ENCODE data around the gene CDK4.
"Not testable (repeated sequence)": the region's sequence is repeated elsewhere in the genome, so short reads cannot be mapped to it uniquely, and the experiment has no call there.

Gene CDK4

DNA sequence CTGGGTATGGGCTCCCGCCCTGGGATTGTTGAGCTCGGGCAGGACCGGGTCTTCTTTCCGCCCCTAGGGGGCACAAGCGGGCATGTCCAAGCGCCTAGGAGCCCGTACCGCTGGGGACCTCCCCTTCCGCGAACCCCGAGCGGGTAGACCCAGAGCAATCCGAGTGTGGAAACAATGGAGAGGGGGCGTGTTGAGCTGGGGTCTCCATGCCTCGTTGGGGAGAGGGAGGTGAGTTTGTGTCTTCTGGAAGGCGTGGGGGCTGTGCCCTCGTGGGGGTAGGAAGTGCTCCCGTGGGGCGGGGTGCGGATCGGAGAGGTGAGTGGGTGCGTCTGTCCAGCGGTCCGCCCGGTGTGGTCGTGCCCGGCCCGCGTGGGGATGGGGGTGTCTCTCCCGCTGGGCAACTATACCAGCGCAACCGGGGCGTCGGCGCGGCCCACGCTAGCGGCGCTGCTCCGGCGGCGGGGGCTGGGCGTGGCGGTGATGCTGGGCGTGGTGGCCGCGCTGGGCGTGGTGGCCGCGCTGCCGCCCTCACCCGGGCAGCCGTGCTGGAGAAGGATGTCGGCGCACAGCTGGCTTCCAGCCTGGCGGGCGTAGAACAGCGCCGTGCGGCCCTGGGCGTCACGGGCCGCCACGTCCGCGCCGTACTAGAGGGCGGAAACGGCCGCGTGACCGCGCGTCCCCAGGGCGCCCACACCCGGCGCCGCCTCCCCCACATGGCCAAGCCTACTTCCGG lies 25.8 kb downstream of the CDK4 start:
- Histone ChIP-seq H3K27me3 (ENCODE audit: insufficient read depth, low read length) (no peaks in the 10 kb centered on the region), H2AFZ (ENCODE audit: low read depth, low read length) (no peak overlapping the region), H3K4me3 (ENCODE audit: low read length) (no peak overlapping the region), H3K36me3 (ENCODE audit: insufficient read depth, low read length) (peaks cover 27% of the 10 kb centered on the region), H3K9me3 (ENCODE audit: low read length) (peaks cover 3% of the 10 kb centered on the region), H3K4me1 (ENCODE audit: insufficient read depth, low read length) (no peaks in the 10 kb centered on the region)

DNA sequence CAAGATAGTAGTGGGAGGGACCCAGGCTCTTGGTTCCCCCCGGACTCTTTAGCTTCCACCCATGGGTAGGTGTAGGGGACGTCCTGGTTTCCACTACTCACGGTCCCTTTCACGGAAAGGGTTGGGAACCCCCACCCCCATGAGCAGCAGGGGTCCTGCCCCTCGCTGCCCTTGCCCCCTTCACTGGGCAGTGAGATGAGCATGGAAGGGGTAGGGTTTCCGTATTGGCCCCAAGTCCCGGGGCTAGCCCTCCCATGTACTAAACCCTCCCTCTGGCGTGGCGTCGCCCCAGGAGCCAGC lies 26.3 kb downstream of the CDK4 start:
- H3K36me3 ChIP-seq (ENCODE audit: insufficient read depth, low read length): peaks cover 29% of the 10 kb centered on the region
- H3K4me1 ChIP-seq (ENCODE audit: insufficient read depth, low read length): no peaks in the 10 kb centered on the region
- no peaks in the 10 kb centered on the region for H3K27me3 ChIP-seq (ENCODE audit: insufficient read depth, low read length)
- no peak overlapping the region for H2AFZ ChIP-seq (ENCODE audit: low read depth, low read length)
- H3K9me3 ChIP-seq (ENCODE audit: low read length): peaks cover 3% of the 10 kb centered on the region
- no peak overlapping the region for H3K4me3 ChIP-seq (ENCODE audit: low read length)

DNA sequence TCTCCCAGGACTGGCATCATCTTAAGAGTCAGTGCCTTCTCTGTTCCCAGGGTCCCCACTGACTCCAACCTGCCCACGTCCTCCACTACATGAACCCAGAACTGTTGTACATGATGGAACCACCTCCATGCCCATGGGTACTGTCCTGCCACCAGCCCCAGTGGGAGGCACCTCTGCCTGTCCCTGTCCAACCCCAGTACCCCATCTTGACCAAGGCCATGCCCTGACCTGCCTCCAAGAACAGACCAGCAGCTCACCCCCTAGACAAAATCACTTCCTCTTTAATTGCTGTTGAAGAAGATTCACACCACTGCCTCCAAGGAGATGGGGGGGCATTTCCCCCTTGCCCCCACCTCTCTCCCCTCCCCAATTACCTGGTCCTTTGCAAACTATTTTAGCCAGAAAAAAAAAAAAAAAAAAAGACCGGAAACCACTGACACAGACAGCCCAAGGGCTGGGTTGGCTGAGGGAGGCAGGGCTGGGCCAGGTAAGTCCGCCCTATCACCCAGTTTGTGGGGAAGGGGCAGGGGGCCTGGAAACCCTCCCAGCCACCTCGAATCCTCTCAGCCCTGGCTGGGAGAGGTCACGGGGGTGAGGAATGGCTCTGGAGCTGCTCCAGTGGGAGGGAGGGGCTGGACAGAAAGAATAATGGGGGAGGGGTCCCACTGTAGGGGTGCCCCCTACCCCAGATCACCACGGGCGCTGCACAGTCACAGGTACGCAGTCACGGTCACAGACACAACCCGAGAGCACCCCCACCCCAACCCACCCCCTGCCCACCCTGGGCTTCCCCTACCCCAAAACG lies 27.0 kb downstream of the CDK4 start:
- Histone ChIP-seq H3K9me3 (ENCODE audit: low read length) (peaks cover 3% of the 10 kb centered on the region), H3K4me3 (ENCODE audit: low read length) (no peak overlapping the region), H3K36me3 (ENCODE audit: insufficient read depth, low read length) (peaks cover 32% of the 10 kb centered on the region), H3K4me1 (ENCODE audit: insufficient read depth, low read length) (no peaks in the 10 kb centered on the region), H3K27me3 (ENCODE audit: insufficient read depth, low read length) (no peaks in the 10 kb centered on the region), H2AFZ (ENCODE audit: low read depth, low read length) (no peak overlapping the region)

DNA sequence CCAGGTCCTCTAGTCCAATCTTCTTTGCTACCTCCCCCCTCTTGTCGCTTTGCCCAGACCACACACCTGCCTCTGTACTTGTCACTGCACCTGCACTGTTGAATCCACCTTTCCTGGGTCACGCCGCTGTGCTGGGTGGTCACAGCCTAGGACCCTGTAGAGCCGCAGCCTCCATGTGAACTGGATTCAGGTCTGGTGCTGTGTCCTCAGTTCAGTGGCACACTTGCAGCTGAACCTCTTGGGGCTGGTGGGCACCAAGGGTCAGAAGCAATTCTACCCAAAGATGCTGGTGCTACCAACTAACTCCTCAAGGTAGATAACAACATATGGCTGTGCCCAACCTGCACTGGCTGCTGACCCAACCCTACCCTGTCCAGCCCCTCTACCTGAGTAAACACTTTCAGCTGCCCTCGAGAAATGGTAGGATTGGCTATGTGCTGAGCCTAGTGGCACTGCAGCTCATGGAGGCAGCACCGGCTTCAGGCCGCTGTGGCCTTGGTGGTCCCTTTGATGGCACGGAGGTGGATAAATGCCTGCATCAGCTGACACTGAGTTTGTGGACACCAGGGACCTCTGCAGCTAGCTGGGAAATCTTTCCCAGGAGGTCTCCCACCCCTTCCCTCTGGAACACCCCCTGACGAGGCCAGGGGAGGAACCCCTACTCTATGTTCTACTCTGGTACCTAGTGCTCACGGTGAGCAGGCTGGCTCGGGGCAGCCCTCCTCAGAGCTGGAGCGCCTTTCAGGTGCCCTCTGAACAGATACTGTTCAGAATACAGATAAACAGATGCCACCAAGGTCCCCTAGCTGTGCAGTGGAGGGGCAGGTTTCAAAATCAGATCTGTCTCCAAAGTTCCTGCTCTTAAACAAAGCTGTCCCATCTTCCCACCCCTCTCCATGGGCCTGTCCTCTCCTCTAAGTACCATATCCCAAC lies 27.8 kb downstream of the CDK4 start:
- Histone ChIP-seq H3K36me3 (ENCODE audit: insufficient read depth, low read length) (peaks cover 36% of the 10 kb centered on the region), H2AFZ (ENCODE audit: low read depth, low read length) (no peak overlapping the region), H3K27me3 (ENCODE audit: insufficient read depth, low read length) (no peaks in the 10 kb centered on the region), H3K9me3 (ENCODE audit: low read length) (peaks cover 3% of the 10 kb centered on the region), H3K4me1 (ENCODE audit: insufficient read depth, low read length) (no peaks in the 10 kb centered on the region), H3K4me3 (ENCODE audit: low read length) (no peak overlapping the region)

DNA sequence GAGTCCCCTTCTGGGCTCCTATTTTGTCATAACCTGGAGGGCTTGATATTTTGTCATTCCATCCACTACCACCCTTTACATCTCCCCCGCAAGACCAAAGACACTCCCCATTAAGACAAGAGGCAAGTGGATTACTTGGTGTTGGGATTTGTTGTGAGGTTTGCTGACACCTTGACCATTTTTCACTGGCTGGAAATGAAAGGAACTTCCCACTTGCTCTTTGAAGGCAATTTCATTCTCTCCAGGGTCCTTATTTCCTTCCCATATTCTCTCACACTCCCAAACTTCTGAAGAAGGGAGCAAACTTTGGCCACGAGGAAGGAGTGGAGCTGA lies 28.5 kb downstream of the CDK4 start:
- Histone ChIP-seq H3K4me3 (ENCODE audit: low read length) (no peak overlapping the region), H3K9me3 (ENCODE audit: low read length) (peaks cover 3% of the 10 kb centered on the region), H3K36me3 (ENCODE audit: insufficient read depth, low read length) (peaks cover 41% of the 10 kb centered on the region), H3K27me3 (ENCODE audit: insufficient read depth, low read length) (no peaks in the 10 kb centered on the region), H2AFZ (ENCODE audit: low read depth, low read length) (no peak overlapping the region), H3K4me1 (ENCODE audit: insufficient read depth, low read length) (no peaks in the 10 kb centered on the region)

DNA sequence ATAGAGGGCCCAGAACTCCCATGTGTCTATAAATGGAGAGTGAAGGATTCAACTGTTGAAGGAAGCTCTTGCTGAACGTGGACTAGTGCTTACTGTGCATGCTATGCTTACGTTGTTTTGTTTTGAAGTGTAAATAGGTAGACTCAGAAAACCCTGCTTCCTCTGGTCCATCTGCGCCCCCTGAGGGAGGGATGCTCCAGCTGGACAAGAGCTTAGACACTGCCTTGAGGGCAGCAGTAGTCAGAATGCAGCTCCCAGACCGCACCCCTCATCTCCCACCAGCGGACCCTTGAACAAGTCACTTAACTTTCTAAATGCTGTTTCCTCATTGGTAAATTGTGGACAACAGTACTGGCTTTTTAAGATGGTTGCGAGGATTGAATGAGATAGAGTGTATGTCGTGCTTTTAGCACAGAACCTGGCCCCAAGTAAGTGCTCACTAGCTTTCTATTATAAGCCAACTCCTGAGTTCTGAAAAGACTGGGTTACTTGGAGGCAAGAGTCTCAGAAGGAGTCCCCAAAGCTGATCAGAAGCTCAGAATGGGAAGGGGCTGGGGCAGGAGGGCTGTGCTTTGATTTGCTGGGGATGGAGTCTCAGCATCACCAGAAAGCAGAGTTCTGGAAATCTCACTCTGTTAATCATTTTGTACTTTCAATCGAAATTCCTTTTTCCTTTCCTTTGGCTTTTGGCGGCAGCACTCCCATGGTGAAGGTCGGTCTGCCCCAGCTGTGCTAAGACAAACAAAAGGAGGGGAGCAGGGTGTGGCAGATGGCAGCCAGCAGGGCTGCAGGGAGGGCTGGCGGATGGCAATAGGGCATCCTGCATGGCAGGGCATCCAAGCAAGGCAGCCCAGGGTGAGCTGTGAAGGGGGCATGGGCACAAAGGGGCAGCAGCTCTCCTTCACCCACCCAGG lies 29.1 kb downstream of the CDK4 start:
- Histone ChIP-seq H3K36me3 (ENCODE audit: insufficient read depth, low read length) (peaks cover 46% of the 10 kb centered on the region), H3K4me1 (ENCODE audit: insufficient read depth, low read length) (no peaks in the 10 kb centered on the region), H3K9me3 (ENCODE audit: low read length) (peaks cover 3% of the 10 kb centered on the region), H2AFZ (ENCODE audit: low read depth, low read length) (no peak overlapping the region), H3K4me3 (ENCODE audit: low read length) (no peak overlapping the region), H3K27me3 (ENCODE audit: insufficient read depth, low read length) (no peaks in the 10 kb centered on the region)

DNA sequence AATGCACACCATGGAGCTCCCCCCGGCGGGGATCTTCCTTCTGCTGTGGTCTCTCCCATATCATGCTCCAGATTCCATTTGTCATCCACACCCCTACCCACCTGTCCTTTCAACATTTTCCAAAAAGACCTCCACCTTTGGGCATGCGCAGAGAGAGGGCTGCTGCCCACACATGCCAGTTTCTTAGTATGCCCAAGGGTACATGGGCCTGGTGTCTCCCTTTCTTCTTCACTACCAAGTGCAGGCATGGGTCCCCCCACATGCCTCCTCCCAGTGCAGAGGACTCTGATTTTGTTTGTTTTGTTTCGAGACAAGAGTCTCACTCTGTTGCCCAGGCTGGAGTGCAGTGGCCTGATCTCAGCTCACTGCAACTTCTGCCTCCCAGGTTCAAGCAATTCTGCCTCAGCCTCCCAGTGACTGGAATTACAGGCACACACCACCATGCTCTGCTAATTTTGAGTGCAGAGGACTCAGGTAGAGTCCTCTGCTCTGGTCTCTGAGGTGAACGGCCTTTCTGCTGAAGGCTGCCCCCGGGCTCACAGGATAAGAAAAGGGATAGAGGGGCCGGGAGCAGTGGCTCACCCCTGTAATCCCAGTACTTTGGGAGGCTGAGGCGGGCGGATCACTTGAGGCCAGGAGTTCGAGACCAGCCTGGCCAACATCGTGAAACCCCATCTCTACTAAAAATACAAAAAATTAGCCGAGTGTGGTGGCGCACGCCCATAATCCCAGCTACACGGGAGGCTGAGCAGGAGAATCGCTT lies 30.1 kb downstream of the CDK4 start:
- H3K9me3 ChIP-seq (ENCODE audit: low read length); H3K4me1 ChIP-seq (ENCODE audit: insufficient read depth, low read length); H3K27me3 ChIP-seq (ENCODE audit: insufficient read depth, low read length); H3K4me3 ChIP-seq (ENCODE audit: low read length); H2AFZ ChIP-seq (ENCODE audit: low read depth, low read length): not testable (repeated sequence)
- H3K36me3 ChIP-seq (ENCODE audit: insufficient read depth, low read length): peaks cover 52% of the 10 kb centered on the region

DNA sequence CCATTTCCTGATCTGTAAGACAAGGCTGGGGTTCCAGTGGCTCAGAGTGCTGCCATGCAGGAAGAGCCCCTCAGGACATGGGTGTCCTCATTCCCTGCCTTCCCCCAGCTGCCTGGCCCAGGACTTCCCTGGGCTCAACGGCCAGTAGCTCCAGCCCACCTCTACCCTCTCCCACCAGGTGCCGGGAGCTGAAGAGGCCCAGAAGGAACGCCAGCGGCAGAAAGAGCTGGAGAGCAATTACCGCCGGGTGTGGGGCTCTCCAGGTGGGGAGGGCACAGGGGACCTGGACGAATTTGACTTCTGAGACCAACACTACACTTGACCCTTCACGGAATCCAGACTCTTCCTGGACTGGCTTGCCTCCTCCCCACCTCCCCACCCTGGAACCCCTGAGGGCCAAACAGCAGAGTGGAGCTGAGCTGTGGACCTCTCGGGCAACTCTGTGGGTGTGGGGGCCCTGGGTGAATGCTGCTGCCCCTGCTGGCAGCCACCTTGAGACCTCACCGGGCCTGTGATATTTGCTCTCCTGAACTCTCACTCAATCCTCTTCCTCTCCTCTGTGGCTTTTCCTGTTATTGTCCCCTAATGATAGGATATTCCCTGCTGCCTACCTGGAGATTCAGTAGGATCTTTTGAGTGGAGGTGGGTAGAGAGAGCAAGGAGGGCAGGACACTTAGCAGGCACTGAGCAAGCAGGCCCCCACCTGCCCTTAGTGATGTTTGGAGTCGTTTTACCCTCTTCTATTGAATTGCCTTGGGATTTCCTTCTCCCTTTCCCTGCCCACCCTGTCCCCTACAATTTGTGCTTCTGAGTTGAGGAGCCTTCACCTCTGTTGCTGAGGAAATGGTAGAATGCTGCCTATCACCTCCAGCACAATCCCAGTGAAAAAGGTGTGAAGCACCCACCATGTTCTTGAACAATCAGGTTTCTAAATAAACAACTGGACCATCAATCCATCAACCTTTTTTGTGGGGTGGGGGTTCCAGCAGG lies 31.2 kb downstream of the CDK4 start:
- H3K36me3 ChIP-seq (ENCODE audit: insufficient read depth, low read length): peaks cover 57% of the 10 kb centered on the region
- H3K4me1 ChIP-seq (ENCODE audit: insufficient read depth, low read length): no peaks in the 10 kb centered on the region
- H3K9me3 ChIP-seq (ENCODE audit: low read length): no peaks in the 10 kb centered on the region
- H3K4me3 ChIP-seq (ENCODE audit: low read length): no peak overlapping the region
- H3K27me3 ChIP-seq (ENCODE audit: insufficient read depth, low read length): no peaks in the 10 kb centered on the region
- no peak overlapping the region for H2AFZ ChIP-seq (ENCODE audit: low read depth, low read length)

DNA sequence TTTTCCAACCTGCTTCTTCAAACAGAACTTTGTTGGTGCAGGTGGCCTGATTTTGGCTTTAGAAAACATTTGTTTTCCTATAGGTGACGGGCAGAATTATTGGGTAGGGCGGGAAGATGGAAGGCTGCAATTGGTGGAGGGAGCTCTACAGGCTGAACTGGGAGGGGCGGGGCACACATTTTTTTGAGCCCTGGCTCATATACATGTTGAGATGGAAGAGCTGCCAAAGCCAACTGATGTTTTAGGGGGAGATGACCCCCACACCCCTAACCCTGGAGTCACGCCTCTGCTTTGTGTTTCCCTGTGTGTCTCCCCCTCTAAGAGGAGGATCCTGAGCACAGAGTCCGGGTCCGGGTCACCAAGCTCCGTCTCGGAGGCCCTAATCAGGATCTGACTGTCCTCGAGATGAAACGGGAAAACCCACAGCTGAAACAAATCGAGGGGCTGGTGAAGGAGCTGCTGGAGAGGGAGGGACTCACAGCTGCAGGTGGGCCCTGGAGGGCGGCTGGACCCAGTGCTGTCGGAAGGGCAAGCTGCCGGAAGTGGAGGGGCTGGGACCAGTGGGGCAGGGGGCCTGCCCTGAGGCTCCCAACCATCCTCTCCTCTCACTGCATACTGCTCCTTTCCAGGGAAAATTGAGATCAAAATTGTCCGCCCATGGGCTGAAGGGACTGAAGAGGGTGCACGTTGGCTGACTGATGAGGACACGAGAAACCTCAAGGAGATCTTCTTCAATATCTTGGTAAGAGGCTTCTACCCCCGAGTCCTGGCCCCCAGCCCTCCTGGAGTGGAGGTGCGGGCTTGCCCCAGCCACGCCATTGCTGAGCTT lies 32.1 kb downstream of the CDK4 start:
- no peak overlapping the region for H2AFZ ChIP-seq (ENCODE audit: low read depth, low read length)
- H3K27me3 ChIP-seq (ENCODE audit: insufficient read depth, low read length): no peaks in the 10 kb centered on the region
- H3K9me3 ChIP-seq (ENCODE audit: low read length): no peaks in the 10 kb centered on the region
- no peaks in the 10 kb centered on the region for H3K4me1 ChIP-seq (ENCODE audit: insufficient read depth, low read length)
- H3K36me3 ChIP-seq (ENCODE audit: insufficient read depth, low read length): peaks cover 57% of the 10 kb centered on the region
- no peak overlapping the region for H3K4me3 ChIP-seq (ENCODE audit: low read length)

DNA sequence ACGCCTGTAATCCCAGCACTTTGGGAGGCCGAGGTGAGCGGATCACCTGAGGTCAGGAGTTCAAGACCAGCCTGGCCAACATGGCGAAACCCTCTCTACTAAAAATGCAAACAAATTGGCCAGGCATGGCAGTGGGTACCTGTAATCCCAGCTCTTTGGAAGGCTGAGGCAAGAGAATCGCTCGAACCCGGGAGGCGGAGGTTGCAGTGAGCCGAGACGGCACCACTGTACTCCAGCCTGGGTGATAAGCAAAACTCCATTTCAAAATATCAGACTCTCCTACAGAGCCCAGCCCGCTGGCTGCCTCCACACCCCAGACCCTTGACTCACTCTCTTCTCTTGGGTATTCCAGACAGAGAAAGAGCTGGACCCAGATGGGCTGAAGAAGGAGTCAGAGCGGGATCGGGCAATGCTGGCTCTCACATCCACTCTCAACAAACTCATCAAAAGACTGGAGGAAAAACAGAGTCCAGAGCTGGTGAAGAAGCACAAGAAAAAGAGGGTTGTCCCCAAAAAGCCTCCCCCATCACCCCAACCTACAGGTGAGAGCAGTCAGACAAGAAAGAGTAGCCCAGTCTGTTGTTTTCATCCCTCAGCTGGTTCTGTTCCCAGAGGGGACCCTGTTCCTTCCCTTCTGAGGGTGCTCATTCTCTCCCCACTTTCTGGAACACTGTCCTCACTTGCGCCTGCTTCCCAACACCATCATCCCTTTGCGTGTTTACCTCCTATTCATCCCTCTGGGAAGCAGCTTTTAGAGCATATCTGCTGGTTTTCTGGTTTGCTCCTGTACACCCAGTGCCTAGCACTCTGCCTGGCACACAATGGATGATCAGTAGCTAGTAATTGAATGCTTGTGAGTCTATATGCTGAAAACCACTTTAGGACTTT lies 33.2 kb downstream of the CDK4 start:
- Histone ChIP-seq H2AFZ (ENCODE audit: low read depth, low read length) (no peak overlapping the region), H3K4me3 (ENCODE audit: low read length) (no peak overlapping the region), H3K27me3 (ENCODE audit: insufficient read depth, low read length) (no peaks in the 10 kb centered on the region), H3K36me3 (ENCODE audit: insufficient read depth, low read length) (peaks cover 57% of the 10 kb centered on the region), H3K9me3 (ENCODE audit: low read length) (no peaks in the 10 kb centered on the region), H3K4me1 (ENCODE audit: insufficient read depth, low read length) (no peaks in the 10 kb centered on the region)
